Adipocyte (in vitro differentiated cells): Measurements from ENCODE around the gene DPH1.

ENCODE experiments used
- DNase-seq: peaks from one replicate; pipeline ENCODE4 v3.0.0-alpha.2; 2015; ENCODE audit warnings: low read depth
- H3K27me3 ChIP-seq: replicated peaks from 2 replicates; pipeline ENCODE4 v1.7.0; 2013; ENCODE audit warnings: mild to moderate bottlenecking, low read length, moderate library complexity; ENCODE audit not compliant: control insufficient read depth, insufficient read depth
- H3K36me3 ChIP-seq: 2 replicates; pipeline ENCODE4 v1.7.0; 2013; ENCODE audit warnings: low read length, mild to moderate bottlenecking, moderate library complexity; ENCODE audit not compliant: control insufficient read depth, insufficient read depth, severe bottlenecking
- H3K4me1 ChIP-seq: 2 replicates; pipeline ENCODE4 v1.7.0; 2013; ENCODE audit warnings: mild to moderate bottlenecking, low read length, moderate library complexity; ENCODE audit not compliant: control insufficient read depth, insufficient read depth
- H3K4me3 ChIP-seq: 2 replicates; pipeline ENCODE4 v1.7.0; 2013; ENCODE audit warnings: mild to moderate bottlenecking, low read length, moderate library complexity
- H3K9ac ChIP-seq: 2 replicates; pipeline ENCODE4 v1.7.0; 2013; ENCODE audit warnings: mild to moderate bottlenecking, low read length, moderate library complexity
- H3K9me3 ChIP-seq: 2 replicates; pipeline ENCODE4 v1.7.0; 2013; ENCODE audit warnings: mild to moderate bottlenecking, low read length, moderate library complexity; ENCODE audit not compliant: control insufficient read depth

Gene DPH1

DNA sequence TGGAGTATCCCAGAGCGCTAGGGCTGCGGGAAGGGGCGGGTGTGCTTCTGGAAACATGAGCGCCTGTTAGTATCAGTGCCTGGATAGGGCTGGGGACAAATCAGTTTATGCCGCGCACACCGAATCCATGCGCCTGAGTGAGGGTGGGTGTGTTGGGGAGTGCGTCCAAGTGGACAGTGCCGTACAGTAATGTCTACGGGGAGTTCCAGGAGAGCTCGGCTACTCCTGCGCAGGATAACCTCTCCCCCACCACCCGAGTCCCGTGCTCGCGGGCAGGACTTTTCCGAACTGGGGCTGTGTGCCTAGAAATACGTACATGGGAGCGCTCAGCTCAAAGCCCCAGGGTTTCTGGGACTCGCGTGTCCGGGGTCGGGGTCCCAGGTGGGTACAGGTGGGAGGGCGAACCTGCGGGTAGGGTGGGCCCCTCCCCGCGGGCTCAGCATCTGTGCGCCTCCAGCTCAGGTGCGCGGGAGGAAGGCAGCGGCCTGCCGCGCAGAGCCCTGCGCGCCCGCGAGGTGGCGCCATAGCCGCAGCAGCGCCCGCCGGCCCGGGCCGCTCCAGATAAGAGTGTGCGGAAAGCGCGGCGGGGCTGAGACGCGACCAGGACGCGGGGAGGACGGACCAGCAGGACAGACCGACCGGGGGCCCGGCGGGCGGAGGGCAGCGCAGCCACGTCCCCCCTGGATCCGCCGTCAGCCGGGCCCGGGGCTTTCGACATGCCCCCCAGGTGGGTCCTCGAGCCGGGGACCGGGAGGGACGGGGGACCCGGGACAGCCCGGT is 24.7 kb downstream of the DPH1 start, which contains the start of gene HIC1:
HIC1 (plus strand) TSS at position 592 of the 780 bp plus-strand sequence. CDS start 1,588 bp downstream, outside the sequence.
- DNase-seq = peak; percentile 94
- H3K27me3 ChIP-seq = no peaks in the 10 kb centered on the region
- H3K9me3 ChIP-seq = no peaks in the 10 kb centered on the region
- H3K36me3 ChIP-seq = no peaks in the 10 kb centered on the region
- H3K4me1 ChIP-seq = peaks cover 4% of the 10 kb centered on the region
- H3K9ac ChIP-seq = peak within 1 kb of the TSS; percentile 91
- peak within 1 kb of the TSS; percentile 80 for H3K4me3 ChIP-seq

DNA sequence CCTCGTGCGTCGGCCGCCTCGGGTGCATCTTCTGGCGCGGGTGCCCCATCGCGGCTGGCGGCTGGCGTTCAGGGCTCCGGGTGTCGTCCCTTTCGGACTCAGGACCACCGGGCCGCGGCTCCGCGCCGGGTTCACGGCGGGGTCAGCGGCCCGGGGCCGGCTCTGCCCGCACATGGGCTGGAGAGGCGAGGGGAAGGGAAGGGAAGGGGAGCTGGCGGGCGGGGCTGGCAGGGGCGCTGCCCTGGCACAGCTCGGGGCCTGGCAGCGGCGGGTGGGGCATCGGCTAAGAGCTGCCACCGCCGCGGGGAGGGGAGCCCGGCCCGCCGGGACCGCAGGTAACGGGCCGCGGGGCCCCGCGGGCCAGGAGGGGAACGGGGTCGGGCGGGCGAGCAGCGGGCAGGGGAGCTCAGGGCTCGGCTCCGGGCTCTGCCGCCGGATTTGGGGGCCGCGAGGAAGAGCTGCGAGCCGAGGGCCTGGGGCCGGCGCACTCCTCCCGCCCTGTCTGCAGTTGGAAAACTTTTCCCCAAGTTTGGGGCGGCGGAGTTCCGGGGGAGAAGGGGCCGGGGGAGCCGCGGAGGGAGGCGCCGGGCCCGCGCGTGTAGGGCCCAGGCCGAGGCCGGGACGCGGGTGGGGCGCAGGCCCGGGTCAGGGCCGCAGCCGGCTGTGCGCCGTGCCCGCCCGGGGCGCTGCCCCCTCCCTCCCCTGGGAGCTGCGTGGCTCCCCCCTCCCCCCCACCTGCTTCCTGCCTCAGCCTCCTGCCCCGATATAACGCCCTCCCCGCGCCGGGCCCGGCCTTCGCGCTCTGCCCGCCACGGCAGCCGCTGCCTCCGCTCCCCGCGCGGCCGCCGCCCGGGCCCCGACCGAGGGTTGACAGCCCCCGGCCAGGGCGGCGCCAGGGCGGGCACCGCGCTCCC is 25.6 kb downstream of the DPH1 start:
- Histone ChIP-seq H3K4me3 (peak overlapping the region; percentile 80), H3K9ac (peak overlapping the region; percentile 91), H3K27me3 (no peaks in the 10 kb centered on the region), H3K36me3 (no peaks in the 10 kb centered on the region), H3K4me1 (peaks cover 12% of the 10 kb centered on the region), H3K9me3 (no peaks in the 10 kb centered on the region)
- DNase-seq = peak; percentile 65

DNA sequence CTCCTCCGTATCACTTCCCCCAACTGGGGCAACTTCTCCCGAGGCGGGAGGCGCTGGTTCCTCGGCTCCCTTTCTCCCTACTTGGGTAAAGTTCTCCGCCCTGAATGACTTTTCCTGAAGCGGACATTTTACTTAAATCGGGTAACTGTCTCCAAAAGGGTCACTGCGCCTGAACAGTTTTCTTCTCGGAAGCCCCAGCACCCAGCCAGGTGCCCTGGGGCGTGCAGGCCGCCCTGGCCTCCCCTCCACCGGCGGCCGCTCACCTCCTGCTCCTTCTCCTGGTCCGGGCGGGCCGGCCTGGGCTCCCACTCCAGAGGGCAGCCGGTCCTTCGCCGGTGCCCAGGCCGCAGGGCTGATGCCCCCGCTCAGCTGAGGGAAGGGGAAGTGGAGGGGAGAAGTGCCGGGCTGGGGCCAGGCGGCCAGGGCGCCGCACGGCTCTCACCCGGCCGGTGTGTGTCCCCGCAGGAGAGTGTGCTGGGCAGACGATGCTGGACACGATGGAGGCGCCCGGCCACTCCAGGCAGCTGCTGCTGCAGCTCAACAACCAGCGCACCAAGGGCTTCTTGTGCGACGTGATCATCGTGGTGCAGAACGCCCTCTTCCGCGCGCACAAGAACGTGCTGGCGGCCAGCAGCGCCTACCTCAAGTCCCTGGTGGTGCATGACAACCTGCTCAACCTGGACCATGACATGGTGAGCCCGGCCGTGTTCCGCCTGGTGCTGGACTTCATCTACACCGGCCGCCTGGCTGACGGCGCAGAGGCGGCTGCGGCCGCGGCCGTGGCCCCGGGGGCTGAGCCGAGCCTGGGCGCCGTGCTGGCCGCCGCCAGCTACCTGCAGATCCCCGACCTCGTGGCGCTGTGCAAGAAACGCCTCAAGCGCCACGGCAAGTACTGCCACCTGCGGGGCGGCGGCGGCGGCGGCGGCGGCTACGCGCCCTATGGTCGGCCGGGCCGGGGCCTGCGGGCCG is 26.5 kb downstream of the DPH1 start:
- Histone ChIP-seq H3K9ac (peak overlapping the region; percentile 91), H3K36me3 (no peaks in the 10 kb centered on the region), H3K4me1 (peaks cover 21% of the 10 kb centered on the region), H3K4me3 (peak overlapping the region; percentile 80), H3K9me3 (no peaks in the 10 kb centered on the region), H3K27me3 (no peaks in the 10 kb centered on the region)
- peak; percentile 59 for DNase-seq

DNA sequence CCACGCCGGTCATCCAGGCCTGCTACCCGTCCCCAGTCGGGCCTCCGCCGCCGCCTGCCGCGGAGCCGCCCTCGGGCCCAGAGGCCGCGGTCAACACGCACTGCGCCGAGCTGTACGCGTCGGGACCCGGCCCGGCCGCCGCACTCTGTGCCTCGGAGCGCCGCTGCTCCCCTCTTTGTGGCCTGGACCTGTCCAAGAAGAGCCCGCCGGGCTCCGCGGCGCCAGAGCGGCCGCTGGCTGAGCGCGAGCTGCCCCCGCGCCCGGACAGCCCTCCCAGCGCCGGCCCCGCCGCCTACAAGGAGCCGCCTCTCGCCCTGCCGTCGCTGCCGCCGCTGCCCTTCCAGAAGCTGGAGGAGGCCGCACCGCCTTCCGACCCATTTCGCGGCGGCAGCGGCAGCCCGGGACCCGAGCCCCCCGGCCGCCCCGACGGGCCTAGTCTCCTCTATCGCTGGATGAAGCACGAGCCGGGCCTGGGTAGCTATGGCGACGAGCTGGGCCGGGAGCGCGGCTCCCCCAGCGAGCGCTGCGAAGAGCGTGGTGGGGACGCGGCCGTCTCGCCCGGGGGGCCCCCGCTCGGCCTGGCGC is 27.3 kb downstream of the DPH1 start:
- Histone ChIP-seq H3K27me3 (no peaks in the 10 kb centered on the region), H3K4me3 (peak overlapping the region; percentile 67)
- DNase-seq = no peak

DNA sequence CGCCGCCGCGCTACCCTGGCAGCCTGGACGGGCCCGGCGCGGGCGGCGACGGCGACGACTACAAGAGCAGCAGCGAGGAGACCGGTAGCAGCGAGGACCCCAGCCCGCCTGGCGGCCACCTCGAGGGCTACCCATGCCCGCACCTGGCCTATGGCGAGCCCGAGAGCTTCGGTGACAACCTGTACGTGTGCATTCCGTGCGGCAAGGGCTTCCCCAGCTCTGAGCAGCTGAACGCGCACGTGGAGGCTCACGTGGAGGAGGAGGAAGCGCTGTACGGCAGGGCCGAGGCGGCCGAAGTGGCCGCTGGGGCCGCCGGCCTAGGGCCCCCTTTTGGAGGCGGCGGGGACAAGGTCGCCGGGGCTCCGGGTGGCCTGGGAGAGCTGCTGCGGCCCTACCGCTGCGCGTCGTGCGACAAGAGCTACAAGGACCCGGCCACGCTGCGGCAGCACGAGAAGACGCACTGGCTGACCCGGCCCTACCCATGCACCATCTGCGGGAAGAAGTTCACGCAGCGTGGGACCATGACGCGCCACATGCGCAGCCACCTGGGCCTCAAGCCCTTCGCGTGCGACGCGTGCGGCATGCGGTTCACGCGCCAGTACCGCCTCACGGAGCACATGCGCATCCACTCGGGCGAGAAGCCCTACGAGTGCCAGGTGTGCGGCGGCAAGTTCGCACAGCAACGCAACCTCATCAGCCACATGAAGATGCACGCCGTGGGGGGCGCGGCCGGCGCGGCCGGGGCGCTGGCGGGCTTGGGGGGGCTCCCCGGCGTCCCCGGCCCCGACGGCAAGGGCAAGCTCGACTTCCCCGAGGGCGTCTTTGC is 28.0 kb downstream of the DPH1 start:
- H3K36me3 ChIP-seq = no peaks in the 10 kb centered on the region
- peaks cover 36% of the 10 kb centered on the region for H3K4me1 ChIP-seq
- peak overlapping the region; percentile 91 for H3K9ac ChIP-seq
- no peaks in the 10 kb centered on the region for H3K27me3 ChIP-seq
- DNase-seq = no peak
- H3K9me3 ChIP-seq = no peaks in the 10 kb centered on the region
- H3K4me3 ChIP-seq = peak overlapping the region; percentile 67

More for the DNA sequence above, 27.3 kb downstream of the DPH1 start:
- Histone ChIP-seq H3K9me3 (no peaks in the 10 kb centered on the region), H3K9ac (peak overlapping the region; percentile 91), H3K36me3 (no peaks in the 10 kb centered on the region), H3K4me1 (peaks cover 29% of the 10 kb centered on the region)

DNA sequence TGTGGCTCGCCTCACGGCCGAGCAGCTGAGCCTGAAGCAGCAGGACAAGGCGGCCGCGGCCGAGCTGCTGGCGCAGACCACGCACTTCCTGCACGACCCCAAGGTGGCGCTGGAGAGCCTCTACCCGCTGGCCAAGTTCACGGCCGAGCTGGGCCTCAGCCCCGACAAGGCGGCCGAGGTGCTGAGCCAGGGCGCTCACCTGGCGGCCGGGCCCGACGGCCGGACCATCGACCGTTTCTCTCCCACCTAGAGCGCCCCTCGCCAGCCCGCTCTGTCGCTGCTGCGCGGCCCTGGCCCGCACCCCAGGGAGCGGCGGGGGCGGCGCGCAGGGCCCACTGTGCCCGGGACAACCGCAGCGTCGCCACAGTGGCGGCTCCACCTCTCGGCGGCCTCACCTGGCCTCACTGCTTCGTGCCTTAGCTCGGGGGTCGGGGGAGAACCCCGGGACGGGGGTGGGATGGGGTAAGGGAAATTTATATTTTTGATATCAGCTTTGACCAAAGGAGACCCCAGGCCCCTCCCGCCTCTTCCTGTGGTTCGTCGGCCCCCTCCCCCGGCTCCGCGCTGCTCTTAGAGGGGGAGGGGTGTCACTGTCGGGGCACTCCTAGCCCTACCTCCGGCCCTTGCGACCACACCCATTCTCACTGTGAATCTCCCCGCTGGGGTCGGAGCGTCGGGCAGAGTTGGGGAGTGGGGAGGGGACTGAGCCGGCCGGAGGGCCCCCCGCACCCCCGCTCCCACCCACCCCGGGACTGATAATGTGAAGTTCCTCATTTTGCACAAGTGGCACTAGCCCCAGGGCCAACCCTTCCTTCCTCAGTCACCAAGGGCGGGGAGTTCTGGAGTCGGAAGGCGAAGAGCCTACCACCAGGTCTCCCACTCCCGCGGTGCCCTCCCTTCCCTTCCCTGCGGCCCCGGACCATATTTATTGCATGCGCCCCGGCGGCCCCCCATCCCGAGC is 28.9 kb downstream of the DPH1 start:
- Histone ChIP-seq H3K9ac (peak overlapping the region; percentile 91), H3K9me3 (no peaks in the 10 kb centered on the region), H3K4me1 (peaks cover 45% of the 10 kb centered on the region), H3K4me3 (peak overlapping the region; percentile 67), H3K36me3 (no peaks in the 10 kb centered on the region), H3K27me3 (no peaks in the 10 kb centered on the region)
- DNase-seq = no peak

DNA sequence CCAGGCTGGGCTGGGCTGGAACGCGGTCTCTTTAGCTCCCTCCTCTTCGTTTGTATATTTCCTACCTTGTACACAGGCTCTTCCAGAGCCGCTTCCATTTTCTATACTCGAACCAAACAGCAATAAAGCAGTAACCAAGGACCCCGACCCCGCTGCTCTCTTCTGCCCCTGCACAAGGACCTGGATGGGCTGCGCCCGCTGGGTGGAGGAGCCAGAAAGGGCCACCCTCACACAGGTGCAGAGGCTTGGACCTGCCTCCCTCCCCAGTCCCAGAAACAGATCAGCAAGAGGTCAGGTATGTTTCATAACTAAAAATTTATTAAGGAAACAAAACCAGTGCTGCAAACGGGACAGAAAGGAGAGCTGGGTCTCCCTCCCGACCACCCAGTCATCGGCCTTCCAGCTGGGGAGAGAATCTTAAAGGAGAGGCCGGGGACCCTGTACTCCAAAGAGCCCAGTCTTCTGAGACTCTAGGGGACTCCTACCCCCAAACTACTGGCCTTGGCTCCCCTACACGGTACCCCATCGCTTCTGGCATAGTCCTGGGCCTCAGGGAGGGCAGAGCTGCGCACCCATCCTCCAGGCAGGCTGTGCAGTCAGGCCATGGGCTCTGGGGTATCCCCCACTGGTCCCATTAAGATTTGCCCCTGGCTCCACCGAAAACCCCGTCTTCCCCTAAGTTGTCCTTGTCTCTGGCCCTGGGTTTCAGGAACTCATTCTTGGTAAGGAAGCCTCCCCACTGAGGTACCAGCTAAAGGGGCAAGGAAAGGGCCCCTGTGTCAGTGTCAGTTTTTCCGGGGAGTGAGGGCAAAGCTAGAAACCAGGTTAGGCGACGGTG is 29.8 kb downstream of the DPH1 start:
- Histone ChIP-seq H3K4me3 (peak overlapping the region; percentile 1), H3K9ac (peak overlapping the region; percentile 91), H3K27me3 (no peaks in the 10 kb centered on the region), H3K9me3 (no peaks in the 10 kb centered on the region), H3K4me1 (peaks cover 54% of the 10 kb centered on the region), H3K36me3 (no peaks in the 10 kb centered on the region)
- no peak for DNase-seq

DNA sequence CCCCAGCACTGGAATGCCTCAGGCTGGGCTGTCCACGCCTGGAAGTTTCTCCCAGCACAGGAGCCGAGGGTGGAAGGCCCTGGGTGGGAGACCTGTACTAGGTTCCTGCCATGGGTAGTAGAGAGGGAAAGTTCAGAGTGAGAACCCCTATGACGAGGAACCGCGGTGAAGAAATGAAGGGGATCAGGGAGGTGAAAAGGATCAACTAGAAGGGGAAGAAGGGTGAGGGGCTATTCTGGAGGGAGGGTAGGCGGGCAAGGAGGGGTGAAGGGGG is 30.4 kb downstream of the DPH1 start:
- no peaks in the 10 kb centered on the region for H3K36me3 ChIP-seq
- H3K9me3 ChIP-seq = no peaks in the 10 kb centered on the region
- no peak overlapping the region for H3K4me3 ChIP-seq
- H3K4me1 ChIP-seq = peaks cover 60% of the 10 kb centered on the region
- peak overlapping the region; percentile 91 for H3K9ac ChIP-seq
- H3K27me3 ChIP-seq = no peaks in the 10 kb centered on the region
- DNase-seq = no peak
